Measurements from ENCODE around the gene CUBN. TPM values are rescaled to one million over a fixed set of nuclear protein-coding genes. Genes with fewer than 3 reads are reported as not detected.

CUBN gene
- total and polyA plus RNA-seq, 9 of the 15 experiments (the other 6 are each of a cell fraction or from before 2014, with no cell fraction given), result 0.04 to 0.33 (median 0.09) TPM

- TF ChIP-seq ZBTB40 (IDR thresholded peaks at IDR 0.05), result no peak
- no peak for TF ChIP-seq ZBTB40 (CRISPR knock-in tag; IDR thresholded peaks at IDR 0.05)
- TF ChIP-seq RNF2 (IDR thresholded peaks at IDR 0.05), result peak; percentile 56; the same call in 1 of the 2 replicates
- peak; percentile 94 for TF ChIP-seq CEBPG (CRISPR knock-in tag; IDR thresholded peaks at IDR 0.05)
- peak; percentile 95 to 98 for TF ChIP-seq CEBPG (tag; conservative IDR thresholded peaks at IDR 0.05 in 1 of 2, IDR thresholded peaks at IDR 0.05 in 1 of 2)
- TF ChIP-seq NR0B1 (IDR thresholded peaks at IDR 0.05; ENCODE audit: partially characterized antibody), result no peak
- peak; percentile 37 for TF ChIP-seq SMAD1 (IDR thresholded peaks at IDR 0.05; ENCODE audit: low read depth, low read length, partially characterized antibody)
- TF ChIP-seq NRF1 (conservative IDR thresholded peaks at IDR 0.05 in 1 of 2, IDR thresholded peaks at IDR 0.05 in 1 of 2), result peak; percentile 98 to 99
- TF ChIP-seq KDM1A (IDR thresholded peaks at IDR 0.05), result no peak
- peak; percentile 76 for TF ChIP-seq MYC (IDR thresholded peaks at IDR 0.05; ENCODE audit: low read depth, low read length)
- peak; percentile 63; the same call in 1 of the 2 replicates for TF ChIP-seq MYC (CRISPR knock-in tag; IDR thresholded peaks at IDR 0.05; ENCODE audit: borderline replicate concordance, low read depth)
- TF ChIP-seq TRIM24 (IDR thresholded peaks at IDR 0.05), result peak; percentile 68 to 77
- TF ChIP-seq RAD51 (IDR thresholded peaks at IDR 0.05; ENCODE audit: borderline replicate concordance, low read depth), result no peak
- TF ChIP-seq NFE2L1 (tag; IDR thresholded peaks at IDR 0.05; ENCODE audit: borderline replicate concordance, low read depth), result no peak
- TF ChIP-seq ASH1L (IDR thresholded peaks at IDR 0.05; ENCODE audit: borderline replicate concordance, low read depth, partially characterized antibody), result peak; percentile 49
- no peak; the same call in 1 of the 2 replicates for TF ChIP-seq BACH1 (tag; IDR thresholded peaks at IDR 0.05)
- peak; percentile 53; the same call in 1 of the 2 replicates for TF ChIP-seq ERF (CRISPR knock-in tag; IDR thresholded peaks at IDR 0.05)
- TF ChIP-seq IRF2 (CRISPR knock-in tag; IDR thresholded peaks at IDR 0.05), result no peak
These were observed 312.2 kb downstream of the CUBN start, which contains the start of gene RSU1 (continued) for GRCh38 chr10:16817125-16818019.

Measured in K562 (cell line).